ENCODE data around the gene ASTE1. TPM values are rescaled to one million over a fixed set of nuclear protein-coding genes. Genes with fewer than 3 reads are reported as not detected.

The ASTE1 gene
- total RNA-seq, 1 donor from 2014 or later = 4.8 TPM

DNA sequence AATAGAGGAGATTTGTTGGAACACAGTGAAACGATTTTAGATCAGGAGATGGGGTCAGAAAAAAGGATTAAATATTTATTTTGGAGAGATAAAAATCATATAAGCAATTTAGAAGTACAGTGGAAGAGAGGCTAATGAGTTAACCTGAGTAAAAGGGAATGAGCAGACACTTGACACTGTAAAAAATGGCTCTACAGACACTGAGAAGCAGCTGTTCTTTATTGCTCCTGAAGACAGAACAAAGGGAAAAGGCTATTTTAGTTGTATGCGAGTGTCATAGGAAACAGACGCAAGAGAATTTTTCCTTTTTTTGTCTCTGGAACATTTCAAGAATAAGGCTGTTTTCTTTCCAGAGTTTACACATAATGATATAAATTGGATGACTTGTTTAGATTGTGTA lies 34.3 kb downstream of the ASTE1 start:
- H3K9me3 Mint-ChIP-seq (ENCODE audit: unreplicated experiment) = peaks cover 2% of the 10 kb centered on the region
- peaks cover 3% of the 10 kb centered on the region for H3K4me1 Mint-ChIP-seq (ENCODE audit: low read depth, unreplicated experiment)
- no peak overlapping the region for H3K9ac ChIP-seq (ENCODE audit: low read length)
- H3K4me1 ChIP-seq (ENCODE audit: insufficient read depth, low read length) = no peaks in the 10 kb centered on the region
- FAIRE-seq (no peak), DNase-seq (ENCODE audit: low read depth) (no peak)
- H3K36me3 ChIP-seq (ENCODE audit: insufficient read depth, low read length) = peaks cover 34% of the 10 kb centered on the region
- H3K4me3 ChIP-seq (ENCODE audit: insufficient read depth, low read depth, low read length) = no peak overlapping the region
- H3K4me3 Mint-ChIP-seq (ENCODE audit: unreplicated experiment) = no peak overlapping the region
- peaks cover 16% of the 10 kb centered on the region for H3K36me3 Mint-ChIP-seq (ENCODE audit: low read depth, unreplicated experiment)
- H3K27ac Mint-ChIP-seq (ENCODE audit: unreplicated experiment) = no peak overlapping the region
- no peaks in the 10 kb centered on the region for H3K27me3 ChIP-seq (ENCODE audit: insufficient read depth, low read length)
- H3K79me2 ChIP-seq (ENCODE audit: insufficient read depth, low read length) = no peaks in the 10 kb centered on the region
- no peak overlapping the region for H3K27ac ChIP-seq (ENCODE audit: low read depth, low read length)
- no peak overlapping the region for H2AFZ ChIP-seq (ENCODE audit: low read depth, low read length)
- no peaks in the 10 kb centered on the region for H3K9me3 ChIP-seq (ENCODE audit: insufficient read depth, low read depth, low read length)
- no peak for TF ChIP-seq EZH2 (IDR thresholded peaks at IDR 0.05; ENCODE audit: insufficient read depth, low read length)
- TF ChIP-seq CTCF (IDR thresholded peaks at IDR 0.05; ENCODE audit: insufficient read depth, low read depth, low read length) = no peak
- H4K20me1 ChIP-seq (ENCODE audit: insufficient read depth, low read length) = no peaks in the 10 kb centered on the region
- H3K4me2 ChIP-seq (ENCODE audit: low read length) = no peak overlapping the region
- no peaks in the 10 kb centered on the region for H3K27me3 Mint-ChIP-seq (ENCODE audit: low read depth, unreplicated experiment)

DNA sequence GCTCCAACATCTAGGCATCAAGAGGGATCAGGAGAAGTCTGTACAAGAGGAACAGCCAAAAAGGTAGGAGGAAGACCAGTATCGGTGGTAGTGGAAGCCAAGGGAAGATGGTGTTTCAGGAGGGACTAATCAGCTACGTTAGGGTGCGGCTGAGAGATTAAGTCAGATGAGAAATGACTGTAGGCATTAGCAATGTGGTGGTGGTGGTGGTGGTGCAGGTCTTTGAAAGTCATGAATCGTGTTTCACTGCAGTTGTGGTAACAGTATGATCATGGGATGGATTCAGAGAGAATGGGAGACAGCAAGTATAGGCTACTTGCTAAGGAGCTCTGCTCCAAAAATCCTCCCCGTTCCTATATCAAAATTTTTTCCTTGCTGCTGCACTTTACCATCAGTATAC lies 35.5 kb downstream of the ASTE1 start:
- FAIRE-seq (no peak), DNase-seq (ENCODE audit: low read depth) (no peak)

More for the DNA sequence above, 35.5 kb downstream of the ASTE1 start:
- no peak overlapping the region for H3K4me2 ChIP-seq (ENCODE audit: low read length)
- no peaks in the 10 kb centered on the region for H3K27me3 ChIP-seq (ENCODE audit: insufficient read depth, low read length)
- Mint-ChIP-seq H3K9me3 (ENCODE audit: unreplicated experiment) (peaks cover 2% of the 10 kb centered on the region), H3K27ac (ENCODE audit: unreplicated experiment) (no peak overlapping the region), H3K27me3 (ENCODE audit: low read depth, unreplicated experiment) (no peaks in the 10 kb centered on the region), H3K4me1 (ENCODE audit: low read depth, unreplicated experiment) (peaks cover 3% of the 10 kb centered on the region), H3K4me3 (ENCODE audit: unreplicated experiment) (no peak overlapping the region), H3K36me3 (ENCODE audit: low read depth, unreplicated experiment) (peaks cover 16% of the 10 kb centered on the region)
- peaks cover 4% of the 10 kb centered on the region for H4K20me1 ChIP-seq (ENCODE audit: insufficient read depth, low read length)
- H3K4me1 ChIP-seq (ENCODE audit: insufficient read depth, low read length) = no peaks in the 10 kb centered on the region
- TF ChIP-seq CTCF (IDR thresholded peaks at IDR 0.05; ENCODE audit: insufficient read depth, low read depth, low read length) (no peak), EZH2 (IDR thresholded peaks at IDR 0.05; ENCODE audit: insufficient read depth, low read length) (no peak)
- H3K36me3 ChIP-seq (ENCODE audit: insufficient read depth, low read length) = peaks cover 22% of the 10 kb centered on the region
- no peak overlapping the region for H2AFZ ChIP-seq (ENCODE audit: low read depth, low read length)
- H3K27ac ChIP-seq (ENCODE audit: low read depth, low read length) = no peak overlapping the region
- no peak overlapping the region for H3K9ac ChIP-seq (ENCODE audit: low read length)
- H3K4me3 ChIP-seq (ENCODE audit: insufficient read depth, low read depth, low read length) = no peak overlapping the region
- no peaks in the 10 kb centered on the region for H3K79me2 ChIP-seq (ENCODE audit: insufficient read depth, low read length)
- no peaks in the 10 kb centered on the region for H3K9me3 ChIP-seq (ENCODE audit: insufficient read depth, low read depth, low read length)

Measured in astrocyte (in vitro differentiated cells and primary cell).